B cell (primary cell): ENCODE data around the gene SLC6A5. TPM values are rescaled to one million over a fixed set of nuclear protein-coding genes. Genes with fewer than 3 reads are reported as not detected.

Experiments
- ATAC-seq: fragments of 200-7000 bp; cut with Tn5 transposase; one replicate; pipeline ENCODE4 v1.10.0; 2021; ENCODE audit warnings: low read depth, mild to moderate bottlenecking, moderate number of reproducible peaks, moderate library complexity
- CTCF ChIA-PET: fragments of 350-600 bp; sonication (Branson Sonifier 250); formaldehyde crosslinking; loops from one replicate; lab custom pipeline; 2021; ENCODE audit warnings: antibody characterized with exemption, inconsistent platforms; lab: Charles Lee
- POLR2A ChIA-PET: fragments of 350-600 bp; sonication (Branson Sonifier 250); formaldehyde crosslinking; loops from one replicate; lab custom pipeline; 2021; ENCODE audit warnings: antibody characterized with exemption; lab: Charles Lee
- DNase-seq: peaks from one replicate; pipeline ENCODE4 v3.0.0; 2013
- H2AFZ ChIP-seq: 2 replicates; pipeline ENCODE4 v1.6.1; 2012; ENCODE audit warnings: mild to moderate bottlenecking, low read depth, low read length; ENCODE audit not compliant: insufficient read depth, poor library complexity, severe bottlenecking
- H3K27ac ChIP-seq, 2 donors: 1 replicate in 1 of 2; 2 replicates in 1 of 2; pipeline ENCODE4 v1.5.1; 2012 to 2013; ENCODE audit warnings: low read length in 2 of 2, mild to moderate bottlenecking in 2 of 2, moderate library complexity in 1 of 2
- H3K27me3 ChIP-seq, 4 experiments: fragments of 200-600 bp in 1 of 4; sonication (generic) in 1 of 4; replicated peaks in 1 of 4; 1 replicate in 2 of 4; 2 replicates in 2 of 4; pipeline versions ENCODE4 v1.6.1 to v1.7.0; 2013 to 2016; ENCODE audit warnings: low read length in 3 of 4, mild to moderate bottlenecking in 2 of 4, mixed read lengths in 1 of 4, moderate library complexity in 1 of 4; ENCODE audit not compliant: insufficient read depth in 4 of 4, control insufficient read depth in 3 of 4; ENCODE audit errors: control extremely low read depth in 1 of 4
- H3K36me3 ChIP-seq, 2 experiments: replicated peaks in 1 of 2; 1 replicate in 1 of 2; 2 replicates in 1 of 2; pipeline versions ENCODE4 v1.6.1 to v1.7.1; 2013; ENCODE audit warnings: low read length in 1 of 2; ENCODE audit not compliant: insufficient read depth in 2 of 2, control insufficient read depth in 1 of 2; ENCODE audit errors: control extremely low read depth in 1 of 2, extremely low read depth in 1 of 2
- H3K4me1 ChIP-seq, 2 donors: fragments of 200-600 bp in 1 of 2; sonication (generic) in 1 of 2; 1 replicate in 1 of 2; 2 replicates in 1 of 2; pipeline versions ENCODE4 v1.5.1 to v1.6.1; 2013 to 2017; ENCODE audit warnings: low read length in 2 of 2; ENCODE audit not compliant: control insufficient read depth in 2 of 2, insufficient read depth in 2 of 2
- H3K4me2 ChIP-seq: replicated peaks from 2 replicates; pipeline ENCODE3; 2012; ENCODE audit warnings: mild to moderate bottlenecking, low read depth, low read length; ENCODE audit not compliant: poor library complexity, severe bottlenecking
- H3K4me3 ChIP-seq, 5 experiments: fragments of 200-600 bp in 1 of 5; sonication (generic) in 1 of 5; 1 replicate in 3 of 5; 2 replicates in 2 of 5; pipeline versions ENCODE4 v1.5.1 to v1.7.0; 2011 to 2016; ENCODE audit warnings: low read length in 4 of 5, mild to moderate bottlenecking in 4 of 5, low read depth in 2 of 5, control low read depth in 1 of 5, moderate library complexity in 1 of 5; ENCODE audit not compliant: insufficient read depth in 1 of 5; ENCODE audit errors: control extremely low read depth in 1 of 5, extremely low read depth in 1 of 5
- H3K79me2 ChIP-seq: fragments of 200-600 bp; sonication (generic); one replicate; pipeline ENCODE4 v1.6.0; 2016; ENCODE audit warnings: low read length; ENCODE audit not compliant: control insufficient read depth, insufficient read depth
- H3K9ac ChIP-seq: fragments of 200-600 bp; sonication (generic); 2 replicates; pipeline ENCODE4 v1.6.1; 2017; ENCODE audit warnings: mild to moderate bottlenecking, low read length, moderate library complexity
- H3K9me3 ChIP-seq, 3 donors: one replicate each; pipeline versions ENCODE4 v1.6.1 to v1.7.1; 2013; ENCODE audit warnings: low read length in 2 of 3; ENCODE audit not compliant: control insufficient read depth in 2 of 3, insufficient read depth in 1 of 3; ENCODE audit errors: control extremely low read depth in 1 of 3
- H4K20me1 ChIP-seq: 2 replicates; pipeline ENCODE4 v1.6.0; 2012; ENCODE audit warnings: mild to moderate bottlenecking, low read length; ENCODE audit not compliant: insufficient read depth, control insufficient read depth, poor library complexity, severe bottlenecking
- H3K27ac Mint-ChIP-seq: one replicate; pipeline ENCODE4 v1.8.0; 2021; ENCODE audit warnings: mixed read lengths
- H3K27me3 Mint-ChIP-seq: one replicate; pipeline ENCODE4 v1.8.0; 2021; ENCODE audit warnings: mixed read lengths
- H3K4me1 Mint-ChIP-seq: one replicate; pipeline ENCODE4 v1.8.0; 2021; ENCODE audit warnings: mixed read lengths
- H3K4me3 Mint-ChIP-seq: one replicate; pipeline ENCODE4 v1.8.0; 2021; ENCODE audit warnings: mixed read lengths
- H3K9me3 Mint-ChIP-seq: one replicate; pipeline ENCODE4 v1.8.0; 2022; ENCODE audit warnings: mixed read lengths; ENCODE audit not compliant: insufficient read depth
- CTCF ChIP-seq: fragments of 200-600 bp; IDR thresholded peaks from one replicate; pipeline ENCODE4 v1.8.0; 2022; ENCODE audit warnings: antibody characterized with exemption, mild to moderate bottlenecking
- EZH2 ChIP-seq: IDR thresholded peaks from 2 replicates; pipeline ENCODE4 v1.6.1; 2012; ENCODE audit warnings: borderline replicate concordance, low read depth, mild to moderate bottlenecking, moderate library complexity, low read length; ENCODE audit not compliant: insufficient read depth, poor library complexity, severe bottlenecking
- WGBS: methylation state at CpG from one replicate; pipeline ENCODE4 v1.1.5; 2013; ENCODE audit warnings: missing lambda C conversion rate; ENCODE audit not compliant: insufficient coverage; 5-methylcytosine and 5-hydroxymethylcytosine counted together
- intact Hi-C: fragments of 100-400 bp; cut with micrococcal nuclease; formaldehyde crosslinking; loops from one replicate; pipeline ENCODE4 v1.10.0; 2022
- polyA plus RNA-seq: library from polyadenylated mRNA; depleted of rRNA; stranded (reverse); fragments of >200 nt; gene quantifications from 2 replicates; pipeline ENCODE4 v1.2.3, GENCODE V29; 2012
- total RNA-seq, 2 donors: library from RNA; stranded (reverse); fragments of 120-200 nt in 1 of 2; gene quantifications; 1 replicate in 1 of 2; 2 replicates in 1 of 2; pipeline versions ENCODE4 v1.2.3 to v1.2.4, GENCODE V29; 2013 to 2022

The SLC6A5 gene
- total and polyA plus RNA-seq, 2 donors (not counting 1 experiment from before 2014, with no cell fraction given), result not detected

- Mint-ChIP-seq H3K27ac (no peak overlapping the region), H3K27me3 (peaks cover 27% of the 10 kb centered on the region), H3K4me1 (no peaks in the 10 kb centered on the region), H3K9me3 (no peaks in the 10 kb centered on the region), H3K4me3 (no peak overlapping the region)
- CTCF ChIA-PET, result no interaction called here
- POLR2A ChIA-PET, result no interaction called here
- Histone ChIP-seq H4K20me1 (no peaks in the 10 kb centered on the region), H3K27ac (no peak overlapping the region), H3K36me3 (no peaks in the 10 kb centered on the region), H3K27me3 (peaks cover 0 to 6% (median 3%) of the 10 kb centered on the region in 4 experiments), H3K79me2 (no peaks in the 10 kb centered on the region), H2AFZ (no peak overlapping the region), H3K4me1 (no peaks in the 10 kb centered on the region), H3K4me2 (no peak overlapping the region), H3K4me3 (no peak overlapping the region), H3K9me3 (no peaks in the 10 kb centered on the region), H3K9ac (no peak overlapping the region)
- DNase-seq, result no peak
- intact Hi-C loops, result no loop called here
- ATAC-seq, result no peak
- WGBS, result 100% methylated on average over 1 of the region's 2 CpGs
- TF ChIP-seq EZH2 (no peak), CTCF (no peak)
Observed at GRCh38 chr11:20620988-20621387, 21.6 kb downstream of the SLC6A5 start.

GRCh38 chr11:20621679-20622078, 22.3 kb downstream of the SLC6A5 start:
- H3K27me3 ChIP-seq, result peaks cover 0 to 6% (median 3%) of the 10 kb centered on the region in 4 experiments
- H3K9me3 ChIP-seq, result peaks cover 0 to 4% (median 0%) of the 10 kb centered on the region in 3 donors
- no peak overlapping the region for H3K27ac Mint-ChIP-seq
- H3K9me3 Mint-ChIP-seq, result no peaks in the 10 kb centered on the region
- no peaks in the 10 kb centered on the region for H3K4me1 Mint-ChIP-seq
- CTCF ChIA-PET, result no interaction called here
- H3K9ac ChIP-seq, result no peak overlapping the region
- H3K79me2 ChIP-seq, result no peaks in the 10 kb centered on the region
- WGBS, result 65% methylated on average over 6 of the region's 6 CpGs
- H3K4me1 ChIP-seq, result no peaks in the 10 kb centered on the region
- POLR2A ChIA-PET, result no interaction called here
- no peaks in the 10 kb centered on the region for H3K36me3 ChIP-seq
- ATAC-seq (no peak), DNase-seq (no peak)
- TF ChIP-seq CTCF (no peak), EZH2 (no peak)
- H3K4me2 ChIP-seq, result no peak overlapping the region
- intact Hi-C loops, result no loop called here
- no peak overlapping the region for H3K4me3 Mint-ChIP-seq
- H3K27ac ChIP-seq, result no peak overlapping the region
- peaks cover 24% of the 10 kb centered on the region for H3K27me3 Mint-ChIP-seq
- no peaks in the 10 kb centered on the region for H4K20me1 ChIP-seq
- H2AFZ ChIP-seq, result no peak overlapping the region
- H3K4me3 ChIP-seq, result no peak overlapping the region
